Stomach (tissue), 4 donors: ENCODE data around the gene OR12D3.

Experiments
- CTCF ChIP-seq, 7 experiments: fragments of 450-650 bp in 4 of 7; fragments of 200-600 bp in 3 of 7; sonication (generic) in 3 of 7; IDR thresholded peaks; one replicate each; pipeline ENCODE4 v1.5.1; 2016 to 2019; ENCODE audit warnings: antibody characterized with exemption in 7 of 7, control low read depth in 2 of 7, mild to moderate bottlenecking in 1 of 7
- POLR2A ChIP-seq, 4 donors: fragments of 450-650 bp; IDR thresholded peaks; one replicate each; pipeline ENCODE4 v1.6.1; 2016; ENCODE audit warnings: antibody characterized with exemption in 4 of 4, control low read depth in 2 of 4, mild to moderate bottlenecking in 1 of 4, moderate library complexity in 1 of 4
- POLR2AphosphoS5 ChIP-seq, 3 donors: sonication (generic); formaldehyde crosslinking; IDR thresholded peaks; one replicate each; pipeline ENCODE4 v1.6.1; 2016; ENCODE audit warnings: antibody characterized with exemption in 3 of 3

GRCh38 chr6:29354980-29355379, 20.1 kb downstream of the OR12D3 start:
- no peak for TF ChIP-seq POLR2AphosphoS5 (IDR thresholded peaks at IDR 0.05)
- no peak for TF ChIP-seq CTCF (IDR thresholded peaks at IDR 0.05)
- no peak for TF ChIP-seq POLR2A (IDR thresholded peaks at IDR 0.05)
